GM23338 (cell line): ENCODE measurements around the gene NUAK2. TPM values are rescaled to one million over a fixed set of nuclear protein-coding genes. Genes with fewer than 3 reads are reported as not detected.

Experiments
- ATAC-seq: fragments of 200-7000 bp; cut with Tn5 transposase; 3 replicates; pipeline ENCODE4 v1.9.1; 2020
- DNase-seq: peaks from one replicate; pipeline ENCODE4 v3.0.0-alpha.2; 2015; ENCODE audit warnings: low spot score
- H2AFZ ChIP-seq: fragments of 200-600 bp; sonication (generic); 2 replicates; pipeline ENCODE4 v1.8.0; 2016; ENCODE audit warnings: antibody characterized with exemption, mild to moderate bottlenecking, moderate library complexity
- H3F3A ChIP-seq: fragments of 200-600 bp; sonication (generic); replicated peaks from 2 replicates; pipeline ENCODE4 v1.8.0; 2017; ENCODE audit warnings: antibody characterized with exemption, mixed run types, low read depth
- H3K27ac ChIP-seq: fragments of 200-600 bp; sonication (generic); 2 replicates; pipeline ENCODE4 v1.6.1; 2016; ENCODE audit warnings: low read depth
- H3K27me3 ChIP-seq: fragments of 200-600 bp; sonication (generic); 2 replicates; pipeline ENCODE4 v1.8.0; 2016; ENCODE audit warnings: mild to moderate bottlenecking, mixed run types, moderate library complexity; ENCODE audit not compliant: insufficient read depth
- H3K36me3 ChIP-seq: fragments of 200-600 bp; sonication (generic); 2 replicates; pipeline ENCODE4 v1.8.0; 2016; ENCODE audit warnings: mild to moderate bottlenecking; ENCODE audit not compliant: insufficient read depth
- H3K4me1 ChIP-seq: fragments of 200-600 bp; sonication (generic); 2 replicates; pipeline ENCODE4 v1.8.0; 2016; ENCODE audit warnings: mild to moderate bottlenecking, moderate library complexity; ENCODE audit not compliant: insufficient read depth
- H3K4me2 ChIP-seq: fragments of 200-600 bp; sonication (generic); 2 replicates; pipeline ENCODE4 v1.7.1; 2017; ENCODE audit warnings: mixed run types
- H3K4me3 ChIP-seq: fragments of 200-600 bp; sonication (generic); 2 replicates; pipeline ENCODE4 v1.6.1; 2016; ENCODE audit warnings: mixed run types
- H3K79me2 ChIP-seq: fragments of 200-600 bp; sonication (generic); replicated peaks from 2 replicates; pipeline ENCODE4 v1.8.0; 2017; ENCODE audit warnings: mild to moderate bottlenecking; ENCODE audit not compliant: insufficient read depth
- H3K9me2 ChIP-seq: fragments of 200-600 bp; sonication (generic); 2 replicates; pipeline ENCODE4 v1.8.0; 2017; ENCODE audit not compliant: insufficient read depth
- H4K20me1 ChIP-seq: fragments of 200-600 bp; sonication (generic); replicated peaks from 2 replicates; pipeline ENCODE4 v1.8.0; 2017; ENCODE audit warnings: mild to moderate bottlenecking; ENCODE audit not compliant: insufficient read depth
- H3K27ac Mint-ChIP-seq: 2 replicates; pipeline ENCODE4 v1.8.0; 2020; ENCODE audit warnings: inconsistent platforms, mild to moderate bottlenecking, moderate library complexity, mixed read lengths
- H3K27me3 Mint-ChIP-seq: 3 replicates; pipeline ENCODE4 v1.8.0; 2022; ENCODE audit warnings: low read depth, mild to moderate bottlenecking, moderate library complexity, mixed read lengths, inconsistent platforms; ENCODE audit not compliant: insufficient read depth, poor library complexity
- H3K36me3 Mint-ChIP-seq: 3 replicates; pipeline ENCODE4 v1.8.0; 2021; ENCODE audit warnings: low read depth, mild to moderate bottlenecking, inconsistent platforms, moderate library complexity, mixed read lengths
- H3K4me1 Mint-ChIP-seq: 3 replicates; pipeline ENCODE4 v1.8.0; 2020; ENCODE audit warnings: mild to moderate bottlenecking, inconsistent platforms, mixed read lengths
- H3K4me3 Mint-ChIP-seq: 3 replicates; pipeline ENCODE4 v1.8.0; 2021; ENCODE audit warnings: moderate library complexity, mild to moderate bottlenecking, inconsistent platforms, mixed read lengths
- H3K9me3 Mint-ChIP-seq: 3 replicates; pipeline ENCODE4 v1.8.0; 2020; ENCODE audit warnings: moderate library complexity, mild to moderate bottlenecking, inconsistent platforms, mixed read lengths
- CTCF ChIP-seq, 2 experiments: fragments of 200-600 bp in 1 of 2; sonication (generic) in 1 of 2; conservative IDR thresholded peaks; 2 replicates each; pipeline versions ENCODE4 v1.5.1 to v1.6.1; 2016 to 2017; ENCODE audit warnings: antibody characterized with exemption in 2 of 2, low read depth in 2 of 2, mild to moderate bottlenecking in 2 of 2, moderate library complexity in 1 of 2
- ETS1 ChIP-seq: IDR thresholded peaks from 2 replicates; pipeline ENCODE4 v1.6.1; 2016; ENCODE audit warnings: antibody characterized with exemption
- EZH2 ChIP-seq: fragments of 200-600 bp; sonication (generic); IDR thresholded peaks from one replicate; pipeline ENCODE4 v1.8.0; 2017; ENCODE audit warnings: antibody characterized with exemption, mild to moderate bottlenecking, low read depth; ENCODE audit not compliant: unreplicated experiment
- EZH2phosphoT487 ChIP-seq: fragments of 200-600 bp; sonication (generic); IDR thresholded peaks from one replicate; pipeline ENCODE4 v1.8.1; 2018; ENCODE audit warnings: antibody characterized with exemption; ENCODE audit not compliant: unreplicated experiment
- JUNB ChIP-seq: IDR thresholded peaks from one replicate; pipeline ENCODE4 v1.6.1; 2016; ENCODE audit warnings: antibody characterized with exemption; ENCODE audit not compliant: unreplicated experiment
- NANOG ChIP-seq: IDR thresholded peaks from 2 replicates; pipeline ENCODE4 v1.6.1; 2016; ENCODE audit warnings: antibody characterized with exemption, borderline replicate concordance
- POLR2AphosphoS5 ChIP-seq: IDR thresholded peaks from 2 replicates; pipeline ENCODE4 v1.6.1; 2016; ENCODE audit warnings: antibody characterized with exemption, low read depth
- STAT1 ChIP-seq: IDR thresholded peaks from one replicate; pipeline ENCODE4 v1.6.1; 2016; ENCODE audit warnings: antibody characterized with exemption; ENCODE audit not compliant: unreplicated experiment
- ZNF114 ChIP-seq: fragments of 250-450 bp; sonication (Bioruptor Pico); IDR thresholded peaks from 2 replicates; pipeline ENCODE4 v1.5.0; 2020; ENCODE audit warnings: mild to moderate bottlenecking, moderate library complexity
- ZNF331 ChIP-seq: fragments of 250-450 bp; sonication (Bioruptor Pico); IDR thresholded peaks from 2 replicates; pipeline ENCODE4 v1.5.0; 2020; ENCODE audit warnings: low read depth, mild to moderate bottlenecking, moderate library complexity
- ZNF462 ChIP-seq: fragments of 250-450 bp; sonication (Bioruptor Pico); IDR thresholded peaks from 2 replicates; pipeline ENCODE4 v1.5.0; 2020; ENCODE audit warnings: mild to moderate bottlenecking, moderate library complexity
- polyA plus RNA-seq: library from polyadenylated mRNA; unstranded; fragments of >200 nt; fragmentation: Nextera tagmentation; extraction: Ambion mirVana; gene quantifications from 2 replicates; pipeline ENCODE4 v1.2.1, GENCODE V29; 2016
- total RNA-seq: library from RNA; depleted of rRNA; stranded (reverse); fragments of >200 nt; shearing (Covaris generic); gene quantifications from 2 replicates; pipeline ENCODE4 v1.2.3, GENCODE V29; 2014
- TF ChIP-seq, protein P1 (sequence below): IDR thresholded peaks from one replicate; pipeline ENCODE4 v1.6.1; 2018; ENCODE audit warnings: antibody characterized with exemption; ENCODE audit not compliant: unreplicated experiment

Gene NUAK2
- total and polyA plus RNA-seq, 2 experiments from 2014 or later: 7.8 to 15.3 TPM

GRCh38 chr1:205262731-205263171, 58.8 kb downstream of the NUAK2 start:
- no peak overlapping the region; the same call in none of the 2 replicates for H3K27ac Mint-ChIP-seq
- ATAC-seq (no peak; the same call in 2 of the 3 replicates), DNase-seq (no peak)
- H3K4me1 ChIP-seq: peaks cover 30% of the 10 kb centered on the region
- H3K36me3 ChIP-seq: no peaks in the 10 kb centered on the region
- H3K79me2 ChIP-seq: no peaks in the 10 kb centered on the region
- H3K27ac ChIP-seq: 0 out of 2 replicates have a peak overlapping the region, but pooled peaks have one; percentile 59
- peaks cover 11% of the 10 kb centered on the region for H3K27me3 Mint-ChIP-seq
- H2AFZ ChIP-seq: no peak overlapping the region
- H3K4me2 ChIP-seq: peak overlapping the region; percentile 62
- H3F3A ChIP-seq: no peaks in the 10 kb centered on the region
- H3K27me3 ChIP-seq: no peaks in the 10 kb centered on the region
- H4K20me1 ChIP-seq: no peaks in the 10 kb centered on the region
- TF ChIP-seq STAT1 (no peak), ZNF331 (CRISPR knock-in tag) (no peak), EZH2phosphoT487 (no peak), POLR2AphosphoS5 (no peak), ZNF462 (CRISPR knock-in tag) (no peak), NANOG (no peak), CTCF (conservative IDR thresholded peaks at IDR 0.05; ENCODE audit: low read depth in 2 of 2) (no peak), ETS1 (no peak), JUNB (no peak), ZNF114 (CRISPR knock-in tag) (no peak), EZH2 (no peak)
- TF ChIP-seq, protein P1, sequence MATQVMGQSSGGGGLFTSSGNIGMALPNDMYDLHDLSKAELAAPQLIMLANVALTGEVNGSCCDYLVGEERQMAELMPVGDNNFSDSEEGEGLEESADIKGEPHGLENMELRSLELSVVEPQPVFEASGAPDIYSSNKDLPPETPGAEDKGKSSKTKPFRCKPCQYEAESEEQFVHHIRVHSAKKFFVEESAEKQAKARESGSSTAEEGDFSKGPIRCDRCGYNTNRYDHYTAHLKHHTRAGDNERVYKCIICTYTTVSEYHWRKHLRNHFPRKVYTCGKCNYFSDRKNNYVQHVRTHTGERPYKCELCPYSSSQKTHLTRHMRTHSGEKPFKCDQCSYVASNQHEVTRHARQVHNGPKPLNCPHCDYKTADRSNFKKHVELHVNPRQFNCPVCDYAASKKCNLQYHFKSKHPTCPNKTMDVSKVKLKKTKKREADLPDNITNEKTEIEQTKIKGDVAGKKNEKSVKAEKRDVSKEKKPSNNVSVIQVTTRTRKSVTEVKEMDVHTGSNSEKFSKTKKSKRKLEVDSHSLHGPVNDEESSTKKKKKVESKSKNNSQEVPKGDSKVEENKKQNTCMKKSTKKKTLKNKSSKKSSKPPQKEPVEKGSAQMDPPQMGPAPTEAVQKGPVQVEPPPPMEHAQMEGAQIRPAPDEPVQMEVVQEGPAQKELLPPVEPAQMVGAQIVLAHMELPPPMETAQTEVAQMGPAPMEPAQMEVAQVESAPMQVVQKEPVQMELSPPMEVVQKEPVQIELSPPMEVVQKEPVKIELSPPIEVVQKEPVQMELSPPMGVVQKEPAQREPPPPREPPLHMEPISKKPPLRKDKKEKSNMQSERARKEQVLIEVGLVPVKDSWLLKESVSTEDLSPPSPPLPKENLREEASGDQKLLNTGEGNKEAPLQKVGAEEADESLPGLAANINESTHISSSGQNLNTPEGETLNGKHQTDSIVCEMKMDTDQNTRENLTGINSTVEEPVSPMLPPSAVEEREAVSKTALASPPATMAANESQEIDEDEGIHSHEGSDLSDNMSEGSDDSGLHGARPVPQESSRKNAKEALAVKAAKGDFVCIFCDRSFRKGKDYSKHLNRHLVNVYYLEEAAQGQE: no peak
- H3K9me2 ChIP-seq: no peaks in the 10 kb centered on the region
- peaks cover 38% of the 10 kb centered on the region for H3K4me1 Mint-ChIP-seq
- no peaks in the 10 kb centered on the region for H3K9me3 Mint-ChIP-seq
- H3K4me3 ChIP-seq: no peak overlapping the region
- H3K36me3 Mint-ChIP-seq: no peaks in the 10 kb centered on the region
- H3K4me3 Mint-ChIP-seq: no peak overlapping the region
